Measurements from ENCODE around the gene ADAM19.

The ADAM19 gene

GRCh38 chr5:157458835-157459234 is 116.7 kb downstream of the ADAM19 start:
- DNase-seq (ENCODE audit: low spot score), result no peak
- TF ChIP-seq CTCF (IDR thresholded peaks at IDR 0.05; ENCODE audit: borderline replicate concordance, control extremely low read depth, extremely low read depth, insufficient read depth, missing control alignments), result no peak
- in situ Hi-C loops (cut with MboI; ENCODE audit: low sequenced_read_pairs, unreplicated experiment), result no loop called here

GRCh38 chr5:157457391-157457790 is 118.2 kb downstream of the ADAM19 start:
- in situ Hi-C loops (cut with MboI; ENCODE audit: low sequenced_read_pairs, unreplicated experiment), result no loop called here
- DNase-seq (ENCODE audit: low spot score), result no peak
- no peak for TF ChIP-seq CTCF (IDR thresholded peaks at IDR 0.05; ENCODE audit: borderline replicate concordance, control extremely low read depth, extremely low read depth, insufficient read depth, missing control alignments)

- in situ Hi-C loops (cut with MboI; ENCODE audit: low sequenced_read_pairs, unreplicated experiment), result no loop called here
- DNase-seq (ENCODE audit: low spot score), result no peak
- no peak for TF ChIP-seq CTCF (IDR thresholded peaks at IDR 0.05; ENCODE audit: borderline replicate concordance, control extremely low read depth, extremely low read depth, insufficient read depth, missing control alignments)
These were observed 119.3 kb downstream of the ADAM19 start for GRCh38 chr5:157456301-157456700.

GRCh38 chr5:157455057-157455456 is 120.5 kb downstream of the ADAM19 start:
- in situ Hi-C loops (cut with MboI; ENCODE audit: low sequenced_read_pairs, unreplicated experiment), result no loop called here
- DNase-seq (ENCODE audit: low spot score), result no peak

GRCh38 chr5:157454273-157454672 is 121.3 kb downstream of the ADAM19 start:
- TF ChIP-seq CTCF (IDR thresholded peaks at IDR 0.05; ENCODE audit: borderline replicate concordance, control extremely low read depth, extremely low read depth, insufficient read depth, missing control alignments), result no peak
- in situ Hi-C loops (cut with MboI; ENCODE audit: low sequenced_read_pairs, unreplicated experiment), result no loop called here
- DNase-seq (ENCODE audit: low spot score), result no peak

More at GRCh38 chr5:157455057-157455456, 120.5 kb downstream of the ADAM19 start:
- TF ChIP-seq CTCF (IDR thresholded peaks at IDR 0.05; ENCODE audit: borderline replicate concordance, control extremely low read depth, extremely low read depth, insufficient read depth, missing control alignments), result no peak

GRCh38 chr5:157451806-157452205 is 123.8 kb downstream of the ADAM19 start:
- DNase-seq (ENCODE audit: low spot score), result no peak
- in situ Hi-C loops (cut with MboI; ENCODE audit: low sequenced_read_pairs, unreplicated experiment), result no loop called here
- TF ChIP-seq CTCF (IDR thresholded peaks at IDR 0.05; ENCODE audit: borderline replicate concordance, control extremely low read depth, extremely low read depth, insufficient read depth, missing control alignments), result no peak

- no peak for TF ChIP-seq CTCF (IDR thresholded peaks at IDR 0.05; ENCODE audit: borderline replicate concordance, control extremely low read depth, extremely low read depth, insufficient read depth, missing control alignments)
- in situ Hi-C loops (cut with MboI; ENCODE audit: low sequenced_read_pairs, unreplicated experiment), result no loop called here
- no peak for DNase-seq (ENCODE audit: low spot score)
These were observed 125.6 kb downstream of the ADAM19 start for GRCh38 chr5:157450024-157450423.

All from GM13976 (cell line).